Measurements from ENCODE around the gene CENPU. TPM values are rescaled to one million over a fixed set of nuclear protein-coding genes. Genes with fewer than 3 reads are reported as not detected.

The CENPU gene
- total RNA-seq, 1 experiment from 2014 or later = 124 TPM

DNA sequence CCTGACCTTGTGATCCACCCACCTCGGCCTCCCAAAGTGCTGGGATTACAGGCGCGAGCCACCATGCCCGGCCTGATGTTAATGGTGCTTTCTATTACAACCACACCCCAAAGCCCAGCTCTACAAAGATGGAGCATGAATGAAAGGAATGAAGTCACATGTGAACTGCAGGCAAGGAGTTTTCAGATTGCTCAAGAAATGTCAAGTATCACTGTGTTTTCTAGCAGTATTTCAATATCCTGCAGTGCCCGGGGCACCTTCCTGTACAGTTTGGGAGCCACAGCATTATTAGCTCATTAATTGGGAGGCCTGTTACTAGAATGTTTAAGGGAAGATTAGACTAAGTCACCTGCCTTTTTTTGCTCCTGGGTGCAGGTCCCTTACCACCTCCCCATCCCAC lies 44.2 kb downstream of the CENPU start:
- Histone ChIP-seq H4K20me1 (ENCODE audit: control insufficient read depth, insufficient read depth, insufficient read length) (no peaks in the 10 kb centered on the region), H2AK5ac (ENCODE audit: insufficient read length, low read length) (no peak overlapping the region), H2BK15ac (ENCODE audit: low read depth, low read length) (no peak overlapping the region), H3K23me2 (ENCODE audit: insufficient read length, low read depth, low read length, poor library complexity, severe bottlenecking) (no peaks in the 10 kb centered on the region), H3K23ac (ENCODE audit: insufficient read length, low read depth, low read length) (no peak overlapping the region), H3K27me3 (ENCODE audit: insufficient read depth, low read length) (no peaks in the 10 kb centered on the region), H4K91ac (ENCODE audit: insufficient read length, low read depth, low read length) (no peak overlapping the region), H3K79me1 (ENCODE audit: insufficient read depth, low read depth, low read length, poor library complexity, severe bottlenecking) (no peaks in the 10 kb centered on the region), H2AFZ (ENCODE audit: low read length) (no peak overlapping the region), H3K9ac (ENCODE audit: extremely low read depth, insufficient read length, low read length) (no peak overlapping the region), H3K4ac (ENCODE audit: low read depth, low read length) (no peak overlapping the region), H3K4me2 (ENCODE audit: insufficient read depth, insufficient read length, low read length) (no peak overlapping the region), H3K4me1 (ENCODE audit: insufficient read depth, low read length) (no peaks in the 10 kb centered on the region), H4K8ac (replicated peaks; ENCODE audit: insufficient read length, low read depth, low read length) (no peak overlapping the region), H3K9me3 (ENCODE audit: control insufficient read depth, low read depth, low read length) (no peaks in the 10 kb centered on the region), H4K5ac (ENCODE audit: insufficient read length, low read depth, low read length) (no peak overlapping the region), H3K18ac (ENCODE audit: insufficient read length, low read depth, low read length) (no peak overlapping the region), H2BK5ac (ENCODE audit: insufficient read length, low read length) (no peak overlapping the region), H2BK12ac (ENCODE audit: insufficient read length, low read depth, low read length) (no peak overlapping the region), H2BK120ac (ENCODE audit: low read depth, low read length, poor library complexity, severe bottlenecking) (no peak overlapping the region), H3K79me2 (ENCODE audit: insufficient read depth, low read length) (no peaks in the 10 kb centered on the region), H2BK20ac (ENCODE audit: low read depth, low read length, poor library complexity, severe bottlenecking) (no peak overlapping the region), H3T11ph (ENCODE audit: low read length) (no peak overlapping the region), H3K56ac (ENCODE audit: insufficient read length, low read depth, low read length) (no peak overlapping the region), H3K27ac (ENCODE audit: insufficient read length, low read depth, low read length) (no peak overlapping the region), H3K14ac (ENCODE audit: insufficient read depth, low read length) (no peak overlapping the region)
- no CpG with 5 or more reads among the region's 5 CpGs for WGBS (ENCODE audit: extremely low coverage, insufficient read length, low lambda C conversion rate)
- peaks cover 9 to 23% (median 16%) of the 10 kb centered on the region in 3 experiments; a peak in 6 of 7 replicates for H3K36me3 Mint-ChIP-seq (ENCODE audit: insufficient read depth in 1 of 3, low read depth in 3 of 3)
- peaks cover 11 to 12% of the 10 kb centered on the region in 2 experiments for H3K4me1 Mint-ChIP-seq
- no peaks in the 10 kb centered on the region for H3K9me3 Mint-ChIP-seq
- H3K27me3 Mint-ChIP-seq (ENCODE audit: low read depth) = no peaks in the 10 kb centered on the region
- H3K27ac Mint-ChIP-seq = no peak overlapping the region
- DNase-seq = no peak
- H3K4me3 Mint-ChIP-seq = no peak overlapping the region
- TF ChIP-seq, protein P1, sequence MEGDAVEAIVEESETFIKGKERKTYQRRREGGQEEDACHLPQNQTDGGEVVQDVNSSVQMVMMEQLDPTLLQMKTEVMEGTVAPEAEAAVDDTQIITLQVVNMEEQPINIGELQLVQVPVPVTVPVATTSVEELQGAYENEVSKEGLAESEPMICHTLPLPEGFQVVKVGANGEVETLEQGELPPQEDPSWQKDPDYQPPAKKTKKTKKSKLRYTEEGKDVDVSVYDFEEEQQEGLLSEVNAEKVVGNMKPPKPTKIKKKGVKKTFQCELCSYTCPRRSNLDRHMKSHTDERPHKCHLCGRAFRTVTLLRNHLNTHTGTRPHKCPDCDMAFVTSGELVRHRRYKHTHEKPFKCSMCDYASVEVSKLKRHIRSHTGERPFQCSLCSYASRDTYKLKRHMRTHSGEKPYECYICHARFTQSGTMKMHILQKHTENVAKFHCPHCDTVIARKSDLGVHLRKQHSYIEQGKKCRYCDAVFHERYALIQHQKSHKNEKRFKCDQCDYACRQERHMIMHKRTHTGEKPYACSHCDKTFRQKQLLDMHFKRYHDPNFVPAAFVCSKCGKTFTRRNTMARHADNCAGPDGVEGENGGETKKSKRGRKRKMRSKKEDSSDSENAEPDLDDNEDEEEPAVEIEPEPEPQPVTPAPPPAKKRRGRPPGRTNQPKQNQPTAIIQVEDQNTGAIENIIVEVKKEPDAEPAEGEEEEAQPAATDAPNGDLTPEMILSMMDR (conservative IDR thresholded peaks at IDR 0.05) = no peak

Data from H9 (cell line).